Thoracic aorta (tissue), 2 donors: ENCODE results near the gene PGM5. TPM values are rescaled to one million over a fixed set of nuclear protein-coding genes. Genes with fewer than 3 reads are reported as not detected.
"Not testable (repeated sequence)": the region's sequence is repeated elsewhere in the genome, so short reads cannot be mapped to it uniquely, and the experiment has no call there.

Experiments used
- ATAC-seq: fragments of 150-250 bp; one replicate; pipeline ENCODE4 v1.8.0; 2017; ENCODE audit warnings: low read depth; ENCODE audit not compliant: insufficient number of reproducible peaks, low FRiP score
- DNase-seq: peaks from one replicate; pipeline ENCODE4 v3.0.0-alpha.2; 2020; ENCODE audit warnings: low spot score
- H3K27ac ChIP-seq, 2 donors: fragments of 200-600 bp; sonication (generic); 1 replicate in 1 of 2; 2 replicates in 1 of 2; pipeline ENCODE4 v1.5.1; 2016; ENCODE audit warnings: mild to moderate bottlenecking in 2 of 2, moderate library complexity in 2 of 2
- H3K27me3 ChIP-seq: fragments of 200-600 bp; sonication (generic); replicated peaks from 2 replicates; pipeline ENCODE4 v1.6.0; 2016; ENCODE audit warnings: mild to moderate bottlenecking; ENCODE audit not compliant: insufficient read depth
- H3K36me3 ChIP-seq: fragments of 200-600 bp; sonication (generic); one replicate; pipeline ENCODE4 v1.5.1; 2016
- H3K4me1 ChIP-seq, 2 donors: fragments of 200-600 bp; sonication (generic); 1 replicate in 1 of 2; 2 replicates in 1 of 2; pipeline versions ENCODE4 v1.5.1 to v1.6.0; 2016; ENCODE audit warnings: low read depth in 2 of 2, mild to moderate bottlenecking in 1 of 2; ENCODE audit not compliant: control insufficient read depth in 1 of 2
- H3K4me3 ChIP-seq: fragments of 200-600 bp; sonication (generic); 2 replicates; pipeline ENCODE4 v1.5.1; 2016; ENCODE audit warnings: mild to moderate bottlenecking
- H3K9me3 ChIP-seq: fragments of 200-600 bp; sonication (generic); 2 replicates; pipeline ENCODE4 v1.5.1; 2016
- total RNA-seq, 2 donors: library from RNA; depleted of rRNA; stranded (reverse); fragments of >200 nt; gene quantifications; one replicate each; pipeline versions ENCODE4 v1.1.0 to v1.2.3, GENCODE V29; 2016

The PGM5 gene
- 10 to 100 TPM; 79.3 to 94.1 TPM for total RNA-seq

GRCh38 chr9:68356380-68357118 is at the start of gene PGM5:
PGM5 (plus strand) TSS chr9:68356611; CDS start chr9:68357128, 517 bp downstream.
- not testable (repeated sequence) for H3K36me3 ChIP-seq, H3K9me3 ChIP-seq, H3K27me3 ChIP-seq, H3K4me1 ChIP-seq
- H3K4me3 ChIP-seq = peak within 1 kb of the TSS; percentile 97
- DNase-seq (peak; percentile 3), ATAC-seq (peak; percentile 56)
- peak within 1 kb of the TSS; percentile 89 for H3K27ac ChIP-seq

DNA sequence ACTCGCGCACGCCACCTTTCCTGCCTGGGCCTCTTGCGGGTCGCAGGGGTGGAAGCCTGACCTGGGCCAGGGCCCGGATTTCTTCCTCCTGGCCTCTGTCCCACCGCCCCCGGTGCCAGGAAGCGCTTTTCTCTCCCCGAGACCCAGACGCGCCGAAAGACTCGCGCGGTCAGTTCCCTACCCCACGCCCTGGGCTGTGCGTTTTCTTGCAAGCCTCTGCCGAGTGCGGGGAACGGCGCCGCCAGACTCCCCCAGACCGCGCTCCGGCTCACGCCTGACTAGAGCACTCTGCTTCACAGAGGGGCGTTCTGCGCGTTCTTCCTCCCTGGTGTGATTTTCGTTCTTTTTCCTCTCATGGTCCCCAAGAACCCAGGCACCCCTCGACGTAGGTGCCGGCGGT is 49.3 kb upstream of the PGM5 start:
- not testable (repeated sequence) for H3K36me3 ChIP-seq, DNase-seq, ATAC-seq, H3K27ac ChIP-seq, H3K4me1 ChIP-seq, H3K27me3 ChIP-seq, H3K9me3 ChIP-seq, H3K4me3 ChIP-seq

DNA sequence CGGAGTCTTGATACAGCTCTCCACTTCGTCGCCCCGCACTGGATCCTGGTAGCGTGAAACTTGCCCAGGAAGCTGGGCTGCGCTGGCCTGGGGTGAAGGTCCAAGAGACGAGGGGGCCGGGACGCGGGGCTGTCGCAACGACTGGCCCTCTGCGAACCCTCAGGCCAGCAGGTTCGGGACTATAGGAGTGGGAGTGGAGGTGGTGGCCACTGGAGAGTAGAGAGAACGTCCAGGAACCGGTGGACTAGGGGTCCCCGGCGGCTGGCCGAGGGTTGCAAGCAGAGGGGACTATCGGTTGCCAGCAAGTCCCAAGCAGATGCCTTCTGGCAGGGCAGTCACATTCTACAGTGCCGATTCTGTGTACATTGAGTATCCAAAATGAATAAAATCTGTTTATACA is 48.8 kb upstream of the PGM5 start:
- not testable (repeated sequence) for H3K27ac ChIP-seq, DNase-seq, ATAC-seq, H3K27me3 ChIP-seq, H3K9me3 ChIP-seq, H3K4me3 ChIP-seq, H3K36me3 ChIP-seq, H3K4me1 ChIP-seq

- not testable (repeated sequence) for H3K36me3 ChIP-seq, H3K9me3 ChIP-seq, H3K4me3 ChIP-seq, H3K27me3 ChIP-seq, ATAC-seq, DNase-seq, H3K27ac ChIP-seq, H3K4me1 ChIP-seq
Measured at GRCh38 chr9:68311208-68311607, 45.2 kb upstream of the PGM5 start.

DNA sequence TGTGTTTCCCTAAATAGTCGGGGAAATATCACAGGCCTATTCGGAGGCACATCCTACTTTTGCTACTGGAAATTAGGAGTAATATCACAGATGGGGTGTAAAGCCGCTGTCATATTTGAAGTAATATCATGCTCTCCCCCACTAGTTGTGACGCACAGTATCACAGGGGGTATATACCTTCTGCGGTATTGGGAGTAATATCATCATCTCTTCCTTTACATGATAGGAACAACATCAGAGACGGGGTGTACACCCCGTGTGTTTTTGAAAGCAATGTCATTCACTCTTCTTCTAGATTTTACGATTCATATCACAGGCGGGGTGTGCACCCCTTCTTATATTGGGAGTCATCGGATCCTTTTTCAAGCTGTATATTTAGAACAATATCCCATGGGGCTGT is 38.2 kb upstream of the PGM5 start:
- not testable (repeated sequence) for H3K36me3 ChIP-seq, H3K4me3 ChIP-seq, H3K27me3 ChIP-seq, H3K27ac ChIP-seq, H3K9me3 ChIP-seq, DNase-seq, ATAC-seq, H3K4me1 ChIP-seq

DNA sequence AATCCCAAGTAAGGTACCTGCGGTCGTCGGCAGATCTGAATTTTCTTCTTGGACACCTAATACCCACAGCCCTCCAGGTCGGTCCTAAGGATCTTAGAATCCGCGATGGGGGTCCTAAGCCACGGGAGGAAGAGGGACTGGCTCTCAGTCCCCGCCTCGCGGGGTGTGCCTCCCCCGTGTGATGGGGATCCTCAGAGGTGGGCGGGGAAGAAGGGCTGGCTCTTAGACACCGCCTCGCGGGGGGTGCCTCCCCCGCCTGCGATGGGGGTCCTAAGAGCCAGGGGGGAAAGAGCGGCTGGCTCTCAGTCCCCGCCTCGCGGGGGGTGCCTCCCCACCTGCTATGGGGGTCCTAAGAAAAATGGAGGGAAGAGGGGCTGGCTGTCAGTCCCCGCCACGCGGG is 32.7 kb upstream of the PGM5 start:
- DNase-seq, H3K4me1 ChIP-seq, H3K27ac ChIP-seq, ATAC-seq, H3K4me3 ChIP-seq, H3K9me3 ChIP-seq, H3K27me3 ChIP-seq, H3K36me3 ChIP-seq: not testable (repeated sequence)

- not testable (repeated sequence) for H3K36me3 ChIP-seq, H3K4me1 ChIP-seq, ATAC-seq, DNase-seq, H3K4me3 ChIP-seq, H3K27me3 ChIP-seq, H3K27ac ChIP-seq, H3K9me3 ChIP-seq
Measured at GRCh38 chr9:68324518-68324917, 31.9 kb upstream of the PGM5 start.

- H3K27ac ChIP-seq, H3K36me3 ChIP-seq, H3K4me1 ChIP-seq, ATAC-seq, H3K4me3 ChIP-seq, H3K27me3 ChIP-seq, DNase-seq, H3K9me3 ChIP-seq: not testable (repeated sequence)
Measured at GRCh38 chr9:68329106-68329505, 27.3 kb upstream of the PGM5 start.

- not testable (repeated sequence) for H3K36me3 ChIP-seq, H3K27ac ChIP-seq, H3K27me3 ChIP-seq, ATAC-seq, H3K4me3 ChIP-seq, DNase-seq, H3K9me3 ChIP-seq, H3K4me1 ChIP-seq
Measured at GRCh38 chr9:68330531-68331173, 25.8 kb upstream of the PGM5 start.

DNA sequence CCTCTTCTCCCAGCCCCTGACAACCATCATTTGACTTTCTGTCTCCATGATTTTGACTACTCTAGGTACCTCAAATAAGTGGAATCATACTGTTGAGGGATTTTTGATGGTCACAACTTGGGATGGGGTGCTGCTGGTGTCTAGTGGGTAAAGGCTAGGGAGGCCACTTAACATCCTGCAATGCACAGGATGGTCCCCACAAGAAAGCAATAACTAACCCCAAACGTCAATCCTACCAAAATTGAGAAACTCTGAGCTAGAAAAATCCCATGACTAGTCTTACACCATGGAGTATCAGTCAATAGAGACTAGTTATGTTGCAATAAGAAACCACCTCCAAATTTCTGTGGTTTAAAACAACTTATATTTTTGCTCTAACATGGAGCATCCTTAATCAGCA is 24.3 kb upstream of the PGM5 start:
- not testable (repeated sequence) for H3K27me3 ChIP-seq, H3K4me3 ChIP-seq, H3K36me3 ChIP-seq, H3K27ac ChIP-seq, H3K4me1 ChIP-seq, H3K9me3 ChIP-seq, DNase-seq, ATAC-seq

GRCh38 chr9:68335935-68336334 is 20.5 kb upstream of the PGM5 start:
- H3K36me3 ChIP-seq, H3K4me1 ChIP-seq, H3K4me3 ChIP-seq, H3K27ac ChIP-seq, H3K9me3 ChIP-seq, DNase-seq, H3K27me3 ChIP-seq, ATAC-seq: not testable (repeated sequence)

DNA sequence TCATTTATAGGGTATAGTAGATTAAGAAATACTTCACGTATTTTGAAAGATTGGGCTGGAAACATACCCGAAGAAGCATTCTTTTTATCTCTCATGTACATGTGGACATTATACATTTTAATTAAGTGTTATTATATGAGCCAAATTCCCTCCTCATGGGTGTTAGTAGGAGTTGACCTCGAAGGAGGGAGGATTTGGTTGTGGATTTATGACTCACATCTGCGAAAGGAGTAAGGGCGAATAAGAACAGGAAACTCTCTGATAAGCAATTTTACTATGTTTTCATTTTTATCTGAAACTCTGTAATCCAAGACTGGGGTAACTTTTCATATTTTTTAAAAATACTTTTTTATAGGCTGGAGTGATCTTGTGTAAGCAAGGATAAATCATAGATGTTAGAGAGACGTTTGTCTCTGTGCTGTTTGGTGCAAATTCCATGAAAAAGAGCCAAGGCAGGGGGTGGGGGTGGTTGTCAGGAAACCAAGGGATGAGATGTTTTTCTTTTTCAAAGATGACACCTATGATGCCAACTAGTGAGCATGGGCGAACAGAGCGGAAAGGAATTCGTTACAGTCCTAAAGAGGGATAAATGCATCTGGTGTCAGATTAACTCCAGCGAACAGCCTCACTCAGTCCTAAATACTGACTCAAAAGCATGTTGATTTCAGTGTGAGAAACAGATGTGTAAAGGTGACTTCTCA is 19.6 kb upstream of the PGM5 start:
- ATAC-seq, H3K27ac ChIP-seq, H3K9me3 ChIP-seq, H3K4me3 ChIP-seq, DNase-seq, H3K4me1 ChIP-seq, H3K27me3 ChIP-seq, H3K36me3 ChIP-seq: not testable (repeated sequence)
